IMR-90 (cell line): ENCODE measurements around the gene FAM234B. TPM values are rescaled to one million over a fixed set of nuclear protein-coding genes. Genes with fewer than 3 reads are reported as not detected.

Experiments used
- ATAC-seq: fragments of 200-7000 bp; cut with Tn5 transposase; 2 replicates; pipeline ENCODE4 v1.9.1; 2020; ENCODE audit warnings: low read depth, mild to moderate bottlenecking, moderate library complexity
- BruUV-seq: library from RNA; stranded (reverse); fragments of 400-500 nt; replicated peaks from 2 replicates; lab custom pipeline; 2021; lab: Mats Ljungman, UMichigan
- CTCF ChIA-PET: fragments of 300-600 bp; formaldehyde crosslinking; extraction: SDS; loops from one replicate; lab custom pipeline; 2021; ENCODE audit warnings: antibody characterized with exemption; lab: Yijun Ruan, JAX
- POLR2A ChIA-PET: fragments of 300-600 bp; sonication (Branson Sonifier 250); formaldehyde crosslinking; loops from one replicate; lab custom pipeline; 2022; ENCODE audit warnings: antibody characterized with exemption; ENCODE audit not compliant: unreplicated experiment; lab: Charles Lee
- DNase-seq: peaks from one replicate; pipeline ENCODE4 v3.0.0; 2013
- H2AFZ ChIP-seq: replicated peaks from 2 replicates; pipeline ENCODE3; 2013; ENCODE audit warnings: low read length, mild to moderate bottlenecking; ENCODE audit not compliant: poor library complexity
- H2AK5ac ChIP-seq: 2 replicates; pipeline ENCODE4 v1.6.1; 2013; ENCODE audit warnings: low read depth, low read length, inconsistent platforms
- H2AK9ac ChIP-seq: replicated peaks from 2 replicates; pipeline ENCODE3; 2013; ENCODE audit warnings: mild to moderate bottlenecking, low read depth, low read length, moderate library complexity; ENCODE audit not compliant: poor library complexity
- H2BK120ac ChIP-seq: 2 replicates; pipeline ENCODE4 v1.6.1; 2013; ENCODE audit warnings: low read depth, low read length, inconsistent platforms
- H2BK15ac ChIP-seq: 3 replicates; pipeline ENCODE4 v1.6.1; 2013; ENCODE audit warnings: low read depth, low read length, inconsistent platforms
- H2BK20ac ChIP-seq: 2 replicates; pipeline ENCODE4 v1.6.1; 2013; ENCODE audit warnings: low read depth, mild to moderate bottlenecking, inconsistent platforms, low read length, moderate library complexity
- H2BK5ac ChIP-seq: 2 replicates; pipeline ENCODE4 v1.6.1; 2013; ENCODE audit warnings: mild to moderate bottlenecking, low read depth, low read length, inconsistent platforms; ENCODE audit not compliant: poor library complexity, severe bottlenecking
- H3K14ac ChIP-seq: replicated peaks from 2 replicates; pipeline ENCODE4 v1.6.1; 2013; ENCODE audit warnings: low read depth, low read length, inconsistent platforms
- H3K18ac ChIP-seq: 2 replicates; pipeline ENCODE4 v1.6.1; 2013; ENCODE audit warnings: low read depth, low read length, control low read depth
- H3K23ac ChIP-seq: 2 replicates; pipeline ENCODE4 v1.6.1; 2013; ENCODE audit warnings: low read depth, low read length, inconsistent platforms
- H3K27ac ChIP-seq: 2 replicates; pipeline ENCODE4 v1.5.1; 2013; ENCODE audit warnings: mild to moderate bottlenecking, control low read depth, low read length; ENCODE audit not compliant: insufficient read depth
- H3K27me3 ChIP-seq: 2 replicates; pipeline ENCODE4 v1.6.1; 2013; ENCODE audit warnings: low read length; ENCODE audit not compliant: control insufficient read depth, insufficient read depth
- H3K36me3 ChIP-seq: 2 replicates; pipeline ENCODE4 v1.6.1; 2013; ENCODE audit warnings: low read length, mixed read lengths; ENCODE audit not compliant: control insufficient read depth, insufficient read depth
- H3K4ac ChIP-seq: 2 replicates; pipeline ENCODE4 v1.6.1; 2013; ENCODE audit warnings: low read depth, low read length, inconsistent platforms
- H3K4me1 ChIP-seq: 2 replicates; pipeline ENCODE4 v1.6.1; 2013; ENCODE audit warnings: low read length, mixed read lengths; ENCODE audit not compliant: control insufficient read depth, insufficient read depth
- H3K4me2 ChIP-seq: 2 replicates; pipeline ENCODE4 v1.6.1; 2013; ENCODE audit warnings: low read depth, mild to moderate bottlenecking, control low read depth, low read length, moderate library complexity
- H3K4me3 ChIP-seq: 2 replicates; pipeline ENCODE4 v1.5.1; 2013; ENCODE audit warnings: low read depth, mild to moderate bottlenecking, control low read depth, low read length, moderate library complexity; ENCODE audit not compliant: insufficient read depth
- H3K56ac ChIP-seq: 2 replicates; pipeline ENCODE4 v1.6.1; 2013; ENCODE audit warnings: low read length, inconsistent platforms; ENCODE audit not compliant: insufficient read depth; ENCODE audit errors: extremely low read depth
- H3K79me1 ChIP-seq, 2 experiments: 2 replicates each; pipeline ENCODE4 v1.6.1; 2013; ENCODE audit warnings: low read length in 2 of 2, inconsistent platforms in 1 of 2, low read depth in 1 of 2
- H3K9ac ChIP-seq: 2 replicates; pipeline ENCODE4 v1.6.1; 2013; ENCODE audit warnings: low read depth, low read length, control low read depth
- H3K9me1 ChIP-seq: 2 replicates; pipeline ENCODE4 v1.6.1; 2013; ENCODE audit warnings: low read length, inconsistent platforms; ENCODE audit not compliant: insufficient read depth
- H3K9me3 ChIP-seq: 2 replicates; pipeline ENCODE4 v1.6.1; 2013; ENCODE audit warnings: low read length; ENCODE audit not compliant: control insufficient read depth, insufficient read depth
- H4K20me1 ChIP-seq: 2 replicates; pipeline ENCODE4 v1.6.1; 2013; ENCODE audit warnings: low read length, inconsistent platforms; ENCODE audit not compliant: insufficient read depth
- H4K5ac ChIP-seq: 2 replicates; pipeline ENCODE4 v1.6.1; 2013; ENCODE audit warnings: mild to moderate bottlenecking, low read depth, low read length, control low read depth
- H4K8ac ChIP-seq, 2 experiments: 2 replicates each; pipeline ENCODE4 v1.6.1; 2013; ENCODE audit warnings: low read depth in 2 of 2, low read length in 2 of 2, control low read depth in 1 of 2, inconsistent platforms in 1 of 2
- H4K91ac ChIP-seq: 2 replicates; pipeline ENCODE4 v1.6.1; 2013; ENCODE audit warnings: low read depth, low read length, inconsistent platforms; ENCODE audit not compliant: insufficient read depth
- CEBPB ChIP-seq: IDR thresholded peaks from 2 replicates; pipeline ENCODE4 v1.6.1; 2012; ENCODE audit warnings: low read depth, low read length, improper control_type of control experiment
- FOS ChIP-seq: fragments of 150-350 bp; IDR thresholded peaks from 2 replicates; pipeline ENCODE4 v1.6.1; 2016; ENCODE audit warnings: low read depth, low read length
- MAFK ChIP-seq: IDR thresholded peaks from 2 replicates; pipeline ENCODE4 v1.6.1; 2012; ENCODE audit warnings: low read depth, low read length, improper control_type of control experiment
- MAZ ChIP-seq: IDR thresholded peaks from 2 replicates; pipeline ENCODE4 v1.6.1; 2012; ENCODE audit warnings: low read depth, mild to moderate bottlenecking, low read length, improper control_type of control experiment, moderate library complexity, borderline replicate concordance
- MXI1 ChIP-seq: IDR thresholded peaks from 2 replicates; pipeline ENCODE4 v1.6.1; 2012; ENCODE audit warnings: low read depth, mild to moderate bottlenecking, low read length, moderate library complexity, borderline replicate concordance
- POLR2A ChIP-seq: IDR thresholded peaks from 2 replicates; pipeline ENCODE4 v1.6.1; 2012; ENCODE audit warnings: mild to moderate bottlenecking, low read depth, low read length
- RAD21 ChIP-seq: IDR thresholded peaks from 2 replicates; pipeline ENCODE4 v1.6.1; 2012; ENCODE audit warnings: low read length, improper control_type of control experiment
- RFX5 ChIP-seq: IDR thresholded peaks from 2 replicates; pipeline ENCODE4 v1.8.0; 2012; ENCODE audit warnings: low read depth, mild to moderate bottlenecking, low read length, moderate library complexity
- WGBS, 2 experiments: methylation state at CpG; one replicate each; pipeline versions ENCODE4 v1.1.5 to v1.1.7; 2013; ENCODE audit warnings: missing lambda C conversion rate in 2 of 2; ENCODE audit not compliant: insufficient read length in 1 of 2; ENCODE audit errors: extremely low coverage in 2 of 2; 5-methylcytosine and 5-hydroxymethylcytosine counted together
- dilution Hi-C: fragments of 300-500 bp; cut with HindIII; formaldehyde crosslinking; loops from one replicate; pipeline ENCODE4 v1.14.3; 2018; ENCODE audit warnings: low sequenced_read_pairs; ENCODE audit not compliant: unreplicated experiment
- in situ Hi-C: fragments of 300-500 bp; cut with MboI; formaldehyde crosslinking; loops from 3 replicates; pipeline ENCODE4 v1.14.3; 2019; ENCODE audit warnings: low sequenced_read_pairs, inconsistent platforms, mixed read lengths
- intact Hi-C: fragments of 100-400 bp; cut with micrococcal nuclease; formaldehyde crosslinking; loops from 2 replicates; pipeline ENCODE4 v1.10.0; 2022
- polyA plus RNA-seq, 3 experiments: library from polyadenylated mRNA; depleted of rRNA; stranded (reverse); fragments of >200 nt; gene quantifications; 2 replicates each; pipeline ENCODE4 v1.2.3, GENCODE V29; 2012; ENCODE audit warnings: low replicate concordance in 1 of 3
- total RNA-seq: library from RNA; depleted of rRNA; stranded (reverse); fragments of >200 nt; gene quantifications from 2 replicates; pipeline ENCODE4 v1.2.3, GENCODE V29; 2012
- TF ChIP-seq, protein P1 (sequence below): fragments of 150-350 bp; IDR thresholded peaks from 2 replicates; pipeline ENCODE4 v1.6.1; 2016; ENCODE audit warnings: low read depth, mild to moderate bottlenecking, low read length, moderate library complexity, borderline replicate concordance
- TF ChIP-seq, protein P2 (sequence below): conservative IDR thresholded peaks from 2 replicates; pipeline ENCODE4 v1.5.1; 2012; ENCODE audit warnings: mild to moderate bottlenecking, low read depth, low read length, improper control_type of control experiment

Gene FAM234B
- total and polyA plus RNA-seq, 2 of the 4 experiments (the other 2 are of a cell fraction): 3.6 to 8.6 TPM

- Histone ChIP-seq H2AFZ (no peak overlapping the region), H2BK20ac (peak overlapping the region; percentile 50), H3K18ac (peak overlapping the region; percentile 18), H3K4me1 (peaks cover 37% of the 10 kb centered on the region), H3K14ac (peak overlapping the region; percentile 50), H3K4me3 (no peak overlapping the region), H2BK5ac (peak overlapping the region; percentile 52), H3K23ac (peak overlapping the region; percentile 66; the same call in 1 of the 2 replicates), H3K9ac (peak overlapping the region; percentile 12; the same call in 1 of the 2 replicates), H2AK9ac (no peak overlapping the region), H3K79me1 (peaks cover 0 to 15% of the 10 kb centered on the region in 2 experiments; a peak in 2 of 4 replicates), H3K36me3 (no peaks in the 10 kb centered on the region), H3K4ac (peak overlapping the region; percentile 54), H3K27ac (peak overlapping the region; percentile 68; the same call in 1 of the 2 replicates), H2BK120ac (peak overlapping the region; percentile 58), H2AK5ac (peak overlapping the region; percentile 40; the same call in 1 of the 2 replicates), H3K27me3 (no peaks in the 10 kb centered on the region), H3K56ac (no peak overlapping the region; the same call in 1 of the 2 replicates), H4K8ac (peak overlapping the region; percentile 12 to 84; a peak in 1 of 4 replicates), H2BK15ac (peak overlapping the region; percentile 13; the same call in 1 of the 3 replicates), H4K91ac (peak overlapping the region; percentile 78), H4K20me1 (no peaks in the 10 kb centered on the region), H4K5ac (peak overlapping the region; percentile 4), H3K9me3 (no peaks in the 10 kb centered on the region), H3K4me2 (no peak overlapping the region), H3K9me1 (peaks cover 17% of the 10 kb centered on the region)
- ChIA-PET CTCF (interaction anchor here (0.8 to 1.0 kb wide), 2 partner anchors 110 to 206 kb away, joined by 3 read pairs; no protein-coding TSS in a partner anchor), POLR2A (interaction anchor here (0.6 to 0.7 kb wide), 2 partner anchors 62 to 93 kb away, joined by 3 to 6 read pairs; partner anchors contain the start of gene EMP1)
- intact Hi-C loops (no loop called here), in situ Hi-C loops (no loop called here), dilution Hi-C loops (no loop called here)
- peak; percentile 48 for DNase-seq
- 57% methylated on average over 1 of the region's 7 CpGs; no CpG with 5 or more reads in 1 of the 2 experiments for WGBS, 2 experiments
- TF ChIP-seq RAD21 (no peak), MAFK (no peak), FOS (no peak), MXI1 (no peak), RFX5 (no peak), CEBPB (no peak), MAZ (no peak), POLR2A (no peak; the same call in 1 of the 2 replicates)
- TF ChIP-seq, protein P1, sequence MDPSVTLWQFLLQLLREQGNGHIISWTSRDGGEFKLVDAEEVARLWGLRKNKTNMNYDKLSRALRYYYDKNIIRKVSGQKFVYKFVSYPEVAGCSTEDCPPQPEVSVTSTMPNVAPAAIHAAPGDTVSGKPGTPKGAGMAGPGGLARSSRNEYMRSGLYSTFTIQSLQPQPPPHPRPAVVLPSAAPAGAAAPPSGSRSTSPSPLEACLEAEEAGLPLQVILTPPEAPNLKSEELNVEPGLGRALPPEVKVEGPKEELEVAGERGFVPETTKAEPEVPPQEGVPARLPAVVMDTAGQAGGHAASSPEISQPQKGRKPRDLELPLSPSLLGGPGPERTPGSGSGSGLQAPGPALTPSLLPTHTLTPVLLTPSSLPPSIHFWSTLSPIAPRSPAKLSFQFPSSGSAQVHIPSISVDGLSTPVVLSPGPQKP: no peak
- TF ChIP-seq, protein P2, sequence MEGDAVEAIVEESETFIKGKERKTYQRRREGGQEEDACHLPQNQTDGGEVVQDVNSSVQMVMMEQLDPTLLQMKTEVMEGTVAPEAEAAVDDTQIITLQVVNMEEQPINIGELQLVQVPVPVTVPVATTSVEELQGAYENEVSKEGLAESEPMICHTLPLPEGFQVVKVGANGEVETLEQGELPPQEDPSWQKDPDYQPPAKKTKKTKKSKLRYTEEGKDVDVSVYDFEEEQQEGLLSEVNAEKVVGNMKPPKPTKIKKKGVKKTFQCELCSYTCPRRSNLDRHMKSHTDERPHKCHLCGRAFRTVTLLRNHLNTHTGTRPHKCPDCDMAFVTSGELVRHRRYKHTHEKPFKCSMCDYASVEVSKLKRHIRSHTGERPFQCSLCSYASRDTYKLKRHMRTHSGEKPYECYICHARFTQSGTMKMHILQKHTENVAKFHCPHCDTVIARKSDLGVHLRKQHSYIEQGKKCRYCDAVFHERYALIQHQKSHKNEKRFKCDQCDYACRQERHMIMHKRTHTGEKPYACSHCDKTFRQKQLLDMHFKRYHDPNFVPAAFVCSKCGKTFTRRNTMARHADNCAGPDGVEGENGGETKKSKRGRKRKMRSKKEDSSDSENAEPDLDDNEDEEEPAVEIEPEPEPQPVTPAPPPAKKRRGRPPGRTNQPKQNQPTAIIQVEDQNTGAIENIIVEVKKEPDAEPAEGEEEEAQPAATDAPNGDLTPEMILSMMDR: no peak
- BruUV-seq: no TSS peak
- no peak for ATAC-seq
Measured at GRCh38 chr12:13102461-13103195, 58.4 kb downstream of the FAM234B start.
